Fibroblast of the aortic adventitia (primary cell): ENCODE data around the gene RBM14. TPM values are rescaled to one million over a fixed set of nuclear protein-coding genes. Genes with fewer than 3 reads are reported as not detected.
A peak's percentile ranks its signal among the peaks of the same experiment; 100 is the strongest.

ENCODE experiments used
- DNase-seq: peaks from one replicate; pipeline ENCODE4 v3.0.0-alpha.2; 2010; ENCODE audit warnings: low read depth
- H3K4me3 ChIP-seq: 2 replicates; pipeline ENCODE4 v1.5.1; 2011; ENCODE audit warnings: low read depth, mild to moderate bottlenecking, control low read depth, low read length, moderate library complexity
- total RNA-seq: library from RNA; depleted of rRNA; stranded (reverse); fragments of >200 nt; gene quantifications from 2 replicates; pipeline ENCODE4 v1.2.3, GENCODE V29; 2012; ENCODE audit warnings: low replicate concordance
- TF ChIP-seq, protein P1 (sequence below): IDR thresholded peaks from 2 replicates; pipeline ENCODE4 v1.5.1; 2011; ENCODE audit warnings: mild to moderate bottlenecking, low read length, control low read depth, inconsistent platforms; ENCODE audit not compliant: insufficient read depth

Gene RBM14
- total RNA-seq, 1 donor: 26.9 TPM

- DNase-seq: no peak
- TF ChIP-seq, protein P1, sequence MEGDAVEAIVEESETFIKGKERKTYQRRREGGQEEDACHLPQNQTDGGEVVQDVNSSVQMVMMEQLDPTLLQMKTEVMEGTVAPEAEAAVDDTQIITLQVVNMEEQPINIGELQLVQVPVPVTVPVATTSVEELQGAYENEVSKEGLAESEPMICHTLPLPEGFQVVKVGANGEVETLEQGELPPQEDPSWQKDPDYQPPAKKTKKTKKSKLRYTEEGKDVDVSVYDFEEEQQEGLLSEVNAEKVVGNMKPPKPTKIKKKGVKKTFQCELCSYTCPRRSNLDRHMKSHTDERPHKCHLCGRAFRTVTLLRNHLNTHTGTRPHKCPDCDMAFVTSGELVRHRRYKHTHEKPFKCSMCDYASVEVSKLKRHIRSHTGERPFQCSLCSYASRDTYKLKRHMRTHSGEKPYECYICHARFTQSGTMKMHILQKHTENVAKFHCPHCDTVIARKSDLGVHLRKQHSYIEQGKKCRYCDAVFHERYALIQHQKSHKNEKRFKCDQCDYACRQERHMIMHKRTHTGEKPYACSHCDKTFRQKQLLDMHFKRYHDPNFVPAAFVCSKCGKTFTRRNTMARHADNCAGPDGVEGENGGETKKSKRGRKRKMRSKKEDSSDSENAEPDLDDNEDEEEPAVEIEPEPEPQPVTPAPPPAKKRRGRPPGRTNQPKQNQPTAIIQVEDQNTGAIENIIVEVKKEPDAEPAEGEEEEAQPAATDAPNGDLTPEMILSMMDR: no peak
- H3K4me3 ChIP-seq: no peak overlapping the region
Measured at GRCh38 chr11:66591175-66591574, 25.3 kb upstream of the RBM14 start.

GRCh38 chr11:66592457-66593302 lies 23.8 kb upstream of the RBM14 start, which contains the start of the genes CCDC87 and CCS:
CCDC87 (minus strand) TSS chr11:66593063; CDS start chr11:66593015, 48 bp downstream.
CCS (plus strand) TSS chr11:66593185; CDS start chr11:66593262, 77 bp downstream.
- H3K4me3 ChIP-seq: peak within 1 kb of the TSS; percentile 84
- TF ChIP-seq, protein P1: peak; percentile 63

GRCh38 chr11:66593303-66593635 lies 23.2 kb upstream of the RBM14 start:
- peak overlapping the region; percentile 84 for H3K4me3 ChIP-seq
- TF ChIP-seq, protein P1: no peak
- DNase-seq: no peak

More at GRCh38 chr11:66592457-66593302, 23.8 kb upstream of the RBM14 start, which contains the start of the genes CCDC87 and CCS:
- peak; percentile 94 for DNase-seq

GRCh38 chr11:66593650-66594049 lies 22.8 kb upstream of the RBM14 start:
- TF ChIP-seq, protein P1: no peak
- no peak for DNase-seq
- H3K4me3 ChIP-seq: peak overlapping the region; percentile 84

GRCh38 chr11:66595245-66595904 lies 21.1 kb upstream of the RBM14 start:
- DNase-seq: peak; percentile 82
- peak overlapping the region; percentile 33 for H3K4me3 ChIP-seq

DNA sequence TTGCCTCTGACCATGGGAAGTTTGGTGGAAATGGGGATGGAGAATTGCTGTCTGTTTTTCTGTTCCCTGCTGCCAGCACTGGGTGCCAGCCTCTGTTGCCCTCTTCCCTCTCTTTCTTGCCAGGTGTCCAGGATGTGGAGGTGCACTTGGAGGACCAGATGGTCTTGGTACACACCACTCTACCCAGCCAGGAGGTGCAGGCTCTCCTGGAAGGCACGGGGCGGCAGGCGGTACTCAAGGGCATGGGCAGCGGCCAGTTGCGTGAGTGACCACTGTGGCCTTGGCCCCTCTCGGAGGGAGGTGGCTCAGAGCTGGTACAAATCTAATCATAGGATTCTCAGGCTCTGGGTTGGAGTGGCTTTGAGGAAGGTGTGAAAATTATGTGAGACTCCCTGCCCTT lies 17.4 kb upstream of the RBM14 start:
- no peak overlapping the region for H3K4me3 ChIP-seq
- no peak for DNase-seq
- TF ChIP-seq, protein P1: no peak

More at GRCh38 chr11:66595245-66595904, 21.1 kb upstream of the RBM14 start:
- TF ChIP-seq, protein P1: no peak
